ENCODE results near the gene ARID1B.

GRCh38 chr6:157047328-157047727, 270.1 kb downstream of the ARID1B start:
- TF ChIP-seq, protein P1, sequence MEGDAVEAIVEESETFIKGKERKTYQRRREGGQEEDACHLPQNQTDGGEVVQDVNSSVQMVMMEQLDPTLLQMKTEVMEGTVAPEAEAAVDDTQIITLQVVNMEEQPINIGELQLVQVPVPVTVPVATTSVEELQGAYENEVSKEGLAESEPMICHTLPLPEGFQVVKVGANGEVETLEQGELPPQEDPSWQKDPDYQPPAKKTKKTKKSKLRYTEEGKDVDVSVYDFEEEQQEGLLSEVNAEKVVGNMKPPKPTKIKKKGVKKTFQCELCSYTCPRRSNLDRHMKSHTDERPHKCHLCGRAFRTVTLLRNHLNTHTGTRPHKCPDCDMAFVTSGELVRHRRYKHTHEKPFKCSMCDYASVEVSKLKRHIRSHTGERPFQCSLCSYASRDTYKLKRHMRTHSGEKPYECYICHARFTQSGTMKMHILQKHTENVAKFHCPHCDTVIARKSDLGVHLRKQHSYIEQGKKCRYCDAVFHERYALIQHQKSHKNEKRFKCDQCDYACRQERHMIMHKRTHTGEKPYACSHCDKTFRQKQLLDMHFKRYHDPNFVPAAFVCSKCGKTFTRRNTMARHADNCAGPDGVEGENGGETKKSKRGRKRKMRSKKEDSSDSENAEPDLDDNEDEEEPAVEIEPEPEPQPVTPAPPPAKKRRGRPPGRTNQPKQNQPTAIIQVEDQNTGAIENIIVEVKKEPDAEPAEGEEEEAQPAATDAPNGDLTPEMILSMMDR (conservative IDR thresholded peaks at IDR 0.05; ENCODE audit: low read depth, low read length) = no peak
- no peak for TF ChIP-seq EZH2 (IDR thresholded peaks at IDR 0.05; ENCODE audit: low read length, unreplicated experiment)
